ENCODE measurements around the gene PKD1.
"Not testable (repeated sequence)": the region's sequence is repeated elsewhere in the genome, so short reads cannot be mapped to it uniquely, and the experiment has no call there.

Gene PKD1

DNA sequence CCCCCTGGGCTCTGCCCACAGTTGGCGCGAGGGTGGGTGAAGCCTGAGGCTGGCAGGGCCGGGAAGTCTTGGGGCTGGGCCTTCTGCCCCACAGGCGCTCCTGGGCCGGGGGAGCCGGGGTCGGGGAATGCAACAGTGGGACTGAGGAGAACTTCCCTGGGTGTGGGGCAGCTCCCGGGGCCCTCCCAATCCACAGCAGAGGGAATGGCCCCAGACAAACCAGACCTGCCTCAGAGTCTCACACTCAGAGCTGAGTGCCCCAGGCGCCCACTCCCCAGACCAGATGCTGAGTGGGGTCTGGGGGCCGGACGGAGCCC lies 11.4 kb downstream of the PKD1 start:
- not testable (repeated sequence) for DNase-seq (ENCODE audit: low spot score)

DNA sequence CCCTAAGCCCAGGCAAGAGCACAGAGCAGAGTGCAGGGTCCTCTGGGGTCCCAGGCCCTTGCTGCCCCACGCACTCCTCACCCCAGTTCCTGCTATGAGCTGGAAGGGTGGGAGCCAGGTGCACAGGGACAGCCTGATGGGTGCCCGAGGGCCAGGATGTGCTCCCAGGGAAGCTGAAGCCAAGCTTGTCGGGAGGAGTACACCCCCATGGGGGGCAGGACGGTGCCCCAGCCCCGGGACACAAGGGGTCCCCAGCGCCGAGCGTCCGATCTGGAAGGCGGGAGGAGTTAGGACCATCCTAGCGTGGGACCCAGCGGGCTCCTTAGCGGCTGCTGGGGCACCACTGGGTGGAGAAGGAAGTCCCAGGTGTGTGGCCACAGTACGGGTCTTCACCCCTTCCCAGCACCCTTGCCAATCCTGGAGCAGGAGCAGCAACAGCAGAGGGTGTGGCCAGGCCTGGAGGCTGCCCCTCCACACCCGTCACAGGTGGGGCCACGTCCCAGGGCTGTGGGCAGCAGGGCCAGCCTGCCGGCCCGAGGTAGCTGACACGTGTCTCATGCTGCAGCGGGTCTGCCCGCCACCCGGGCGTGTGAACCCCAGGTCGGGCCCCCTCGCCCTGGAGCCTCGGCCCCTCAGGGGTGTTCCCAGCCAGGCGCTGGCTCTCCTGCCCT lies 11.9 kb downstream of the PKD1 start:
- DNase-seq (ENCODE audit: low spot score), result not testable (repeated sequence)

DNA sequence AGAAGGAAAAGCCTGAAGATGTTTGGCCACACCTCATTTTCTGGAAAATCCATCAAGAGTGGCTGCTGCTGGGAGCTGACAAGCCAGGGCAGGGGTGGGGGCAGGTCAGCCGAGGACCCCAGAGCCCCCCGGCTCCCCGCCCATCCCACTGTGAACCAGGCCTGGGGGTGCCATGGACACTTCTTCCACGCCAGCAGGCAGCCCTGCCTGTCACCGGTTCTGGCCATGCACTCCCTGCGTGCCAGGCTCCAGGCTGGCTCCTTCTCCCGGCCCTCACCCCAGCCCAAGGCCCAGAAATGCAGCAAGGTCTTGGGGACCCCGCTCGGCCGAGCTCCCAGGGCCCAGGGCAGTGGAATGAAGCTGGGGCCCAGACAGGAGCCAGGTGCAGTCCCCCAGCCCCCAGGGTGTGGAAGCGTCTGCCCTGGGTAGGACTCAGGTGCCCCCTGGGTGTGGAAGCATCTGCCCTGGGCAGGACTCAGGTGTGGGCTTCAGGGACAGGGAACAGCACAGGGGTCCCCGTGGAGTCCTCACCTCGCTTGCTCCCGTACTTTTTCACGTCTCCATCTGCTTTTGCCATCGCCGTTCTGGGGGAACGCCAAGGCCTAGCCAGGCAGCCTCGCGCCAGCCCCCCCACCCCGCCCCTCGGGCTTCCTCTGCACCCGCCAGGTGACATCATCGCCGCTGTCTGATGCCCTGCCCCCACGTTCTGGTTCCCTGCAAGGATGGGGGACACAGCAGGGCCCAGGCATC lies 12.6 kb downstream of the PKD1 start:
- not testable (repeated sequence) for DNase-seq (ENCODE audit: low spot score)

DNA sequence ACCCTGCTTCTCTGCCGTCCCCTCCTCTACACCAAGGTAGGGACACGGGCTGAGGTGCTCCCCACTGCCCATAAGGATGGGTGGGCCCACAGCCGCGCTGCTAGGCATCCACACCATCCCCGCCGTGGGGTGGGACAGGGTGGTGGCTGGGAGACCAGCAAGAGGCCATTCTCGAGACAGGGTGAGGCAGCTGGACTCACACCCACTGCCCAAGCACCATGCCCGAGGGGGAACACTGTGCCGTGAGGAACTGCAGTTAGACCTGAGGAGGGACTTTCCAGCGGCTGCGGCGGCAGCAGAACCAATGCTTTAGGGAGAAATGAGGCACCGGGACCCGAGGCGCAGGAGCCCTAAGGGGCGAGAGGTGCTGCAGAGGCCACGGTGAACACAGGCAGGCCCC lies 13.3 kb downstream of the PKD1 start:
- DNase-seq (ENCODE audit: low spot score), result no peak

DNA sequence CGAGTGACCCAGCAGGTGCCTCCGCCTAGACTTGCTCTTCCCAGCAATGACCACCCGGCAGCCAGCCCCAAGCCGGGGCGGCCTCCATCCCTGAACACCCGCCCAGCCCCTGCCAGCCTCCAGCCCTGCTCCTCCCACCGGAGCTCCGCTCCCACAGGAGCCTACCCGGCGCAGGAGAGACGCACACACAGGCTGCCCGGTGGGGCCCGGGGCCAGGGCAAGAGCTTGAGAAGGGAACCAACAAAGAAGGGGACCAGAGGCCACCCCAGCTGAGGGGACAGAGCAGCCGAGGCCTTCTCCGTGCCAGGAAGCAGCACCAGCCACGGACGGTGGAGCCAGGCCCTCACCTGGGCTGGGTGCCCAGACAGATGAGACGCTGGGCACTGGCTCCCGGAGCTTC lies 13.8 kb downstream of the PKD1 start:
- no peak for DNase-seq (ENCODE audit: low spot score)

DNA sequence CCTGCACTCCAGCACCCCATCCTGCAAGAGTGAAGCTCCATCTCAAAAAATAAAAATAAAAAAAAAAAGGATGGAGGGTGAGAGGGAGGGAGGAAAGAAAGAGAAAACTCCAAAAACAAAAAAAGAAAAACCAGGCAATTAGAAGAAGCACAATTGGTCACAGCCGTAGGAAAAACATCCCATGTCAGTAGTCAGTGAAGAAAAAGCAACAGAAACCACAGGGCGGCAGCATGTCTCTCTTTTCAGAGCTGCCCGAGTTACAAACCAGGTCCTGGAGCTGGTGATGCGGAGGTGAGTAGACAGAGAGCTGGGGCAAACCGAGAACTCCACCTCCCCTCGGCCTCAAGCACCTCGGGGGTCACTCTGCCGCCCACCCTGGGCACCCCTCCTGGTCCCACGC lies 14.4 kb downstream of the PKD1 start:
- not testable (repeated sequence) for DNase-seq (ENCODE audit: low spot score)

DNA sequence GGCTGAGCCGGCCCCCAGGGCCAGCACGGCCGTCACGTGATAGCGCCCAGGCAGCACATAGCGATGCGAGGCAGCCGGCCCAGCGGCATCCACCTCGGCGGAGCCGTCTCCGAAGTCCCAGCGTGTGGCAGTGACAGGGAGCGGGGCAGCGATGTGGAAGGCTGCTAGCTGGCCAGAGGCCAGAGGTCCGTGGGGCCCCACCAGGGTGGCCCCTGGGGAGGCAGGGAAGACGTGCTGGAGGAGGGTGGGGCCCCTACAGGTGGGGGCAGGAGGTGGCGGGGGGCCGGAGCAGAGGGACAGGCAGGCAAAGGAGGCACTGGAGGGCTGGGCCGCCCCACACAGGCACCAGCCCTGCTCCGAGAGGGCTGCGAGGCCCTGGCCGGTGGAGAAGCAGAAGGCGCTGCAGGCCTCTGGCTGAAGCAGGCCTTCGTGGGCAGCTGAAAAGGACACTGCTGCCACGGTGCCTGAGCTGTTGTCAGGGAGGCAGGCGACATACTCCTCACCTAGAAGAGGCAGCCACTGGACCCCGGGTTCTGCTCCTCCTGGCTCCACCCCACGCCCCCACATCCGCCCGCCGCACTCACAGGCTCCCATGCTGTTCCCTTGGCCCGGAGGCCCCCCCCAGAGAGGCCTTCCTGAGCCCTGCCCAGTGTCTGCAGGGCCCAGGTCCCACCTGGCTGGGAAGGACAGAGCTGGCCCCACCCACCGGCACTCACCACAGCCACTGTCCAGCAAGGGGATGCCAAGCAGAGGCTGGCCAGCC lies 17.6 kb downstream of the PKD1 start:
- DNase-seq (ENCODE audit: low spot score), result not testable (repeated sequence)

DNA sequence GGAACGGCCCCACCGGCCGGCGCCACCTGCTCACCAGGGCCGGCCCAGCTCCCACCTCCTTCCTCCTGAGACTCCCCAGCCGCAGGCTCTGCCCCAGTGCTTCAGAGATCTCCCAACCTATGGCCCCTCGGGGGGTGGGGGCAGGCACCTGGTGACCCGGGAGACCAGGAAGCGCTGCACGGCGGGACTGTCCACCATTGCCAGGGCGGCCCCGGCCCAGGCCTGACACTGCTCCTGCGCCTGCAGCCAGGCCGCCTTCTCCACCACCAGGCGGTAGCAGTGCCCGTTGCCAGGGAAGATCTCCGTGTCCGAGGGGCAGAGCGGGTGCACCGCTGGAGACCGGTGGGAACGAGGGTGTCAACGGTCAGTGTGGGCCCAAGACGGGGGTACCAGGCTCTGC lies 18.4 kb downstream of the PKD1 start:
- not testable (repeated sequence) for DNase-seq (ENCODE audit: low spot score)

DNA sequence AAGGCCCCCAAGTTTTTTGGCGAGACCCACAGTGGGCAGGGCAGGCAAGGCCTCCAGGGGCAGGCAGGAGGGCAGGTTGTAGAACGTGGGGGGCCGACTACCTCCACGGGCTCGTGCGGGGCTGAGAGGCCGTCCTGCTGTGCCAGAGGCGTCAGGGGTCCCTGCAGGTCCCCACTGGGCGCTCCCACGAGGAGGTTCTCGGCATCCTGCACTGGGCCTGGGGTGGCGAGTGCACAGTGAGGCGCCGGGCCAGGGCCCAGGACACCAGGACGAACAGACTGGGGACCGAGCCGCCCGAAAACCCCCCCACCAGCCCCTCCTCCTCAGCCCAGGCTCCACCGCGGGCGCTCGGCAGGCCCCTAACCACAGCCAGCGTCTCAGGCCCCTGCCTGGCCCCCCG lies 19.3 kb downstream of the PKD1 start:
- DNase-seq (ENCODE audit: low spot score), result not testable (repeated sequence)

DNA sequence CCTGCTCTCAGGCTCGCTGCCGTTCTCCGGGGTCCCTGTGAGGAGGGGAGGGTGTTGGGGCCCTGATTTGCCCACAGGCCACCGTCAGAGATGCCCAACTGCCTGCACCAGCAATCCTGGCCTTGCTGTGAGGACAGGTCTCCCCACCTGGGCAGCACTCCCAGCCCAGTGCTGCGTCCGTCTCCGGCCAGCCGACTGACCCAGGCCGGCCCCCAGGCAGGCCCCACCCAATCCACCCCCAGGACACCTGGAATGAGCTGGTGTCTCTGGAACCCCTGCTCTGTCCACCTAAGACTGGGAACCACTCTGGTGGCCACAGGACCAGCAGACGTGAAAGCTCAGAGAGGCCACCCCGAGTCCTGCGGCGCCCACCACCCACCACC lies 20.1 kb downstream of the PKD1 start:
- DNase-seq (ENCODE audit: low spot score), result no peak

DNA sequence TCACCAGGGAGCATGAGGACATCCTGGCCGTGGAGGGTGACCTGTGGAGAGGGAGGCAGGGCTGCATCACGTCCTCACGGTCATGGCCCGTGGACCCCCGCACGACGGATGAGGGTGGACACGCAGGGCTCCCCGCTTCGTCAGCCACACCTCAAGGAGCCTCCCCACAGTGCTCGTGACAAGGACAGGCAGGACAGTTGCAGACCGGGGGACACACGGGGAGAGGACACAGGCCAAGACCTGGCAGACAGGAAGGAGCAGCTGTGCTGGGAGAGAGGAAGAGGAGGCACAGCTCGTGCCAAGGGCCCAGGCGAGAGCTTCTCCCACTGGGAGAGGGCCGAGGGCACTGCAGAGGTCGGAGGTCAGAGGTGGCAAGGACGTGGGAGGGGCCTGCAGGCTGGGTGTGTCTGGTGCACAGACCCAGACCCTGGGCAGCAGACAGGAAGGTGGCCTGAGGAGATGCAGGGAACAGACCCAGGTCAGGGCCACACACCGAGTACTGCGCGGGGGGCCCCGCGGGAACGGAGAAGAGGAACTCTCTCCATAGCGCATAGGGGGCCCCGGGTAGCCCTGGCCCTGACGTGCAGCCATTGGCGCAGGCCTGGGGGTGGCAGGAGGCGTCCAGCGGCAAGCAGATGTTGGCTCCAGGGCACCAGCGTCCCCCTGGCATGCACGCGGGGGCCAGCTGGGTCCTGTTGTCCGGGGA lies 20.7 kb downstream of the PKD1 start:
- not testable (repeated sequence) for DNase-seq (ENCODE audit: low spot score)

DNA sequence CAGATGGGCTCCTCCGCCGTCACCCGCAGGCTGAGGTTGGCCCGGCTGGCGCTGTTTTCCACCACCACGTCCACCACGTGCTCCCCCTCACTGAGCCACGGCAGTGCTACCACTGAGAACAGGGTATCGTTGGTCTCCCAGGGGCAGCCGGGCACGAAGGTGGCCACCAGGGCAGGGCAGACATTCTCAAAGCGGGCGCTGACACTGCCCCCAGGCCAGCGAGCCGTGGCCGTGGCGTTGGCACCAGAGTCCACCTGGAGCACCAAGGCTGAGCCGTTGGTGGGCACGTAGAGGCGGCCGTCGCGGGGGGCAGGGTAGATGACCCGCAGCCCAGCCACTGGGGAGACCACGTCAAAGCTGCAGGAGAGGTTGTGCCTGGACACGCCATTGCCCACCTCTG lies 21.5 kb downstream of the PKD1 start:
- DNase-seq (ENCODE audit: low spot score), result not testable (repeated sequence)

DNA sequence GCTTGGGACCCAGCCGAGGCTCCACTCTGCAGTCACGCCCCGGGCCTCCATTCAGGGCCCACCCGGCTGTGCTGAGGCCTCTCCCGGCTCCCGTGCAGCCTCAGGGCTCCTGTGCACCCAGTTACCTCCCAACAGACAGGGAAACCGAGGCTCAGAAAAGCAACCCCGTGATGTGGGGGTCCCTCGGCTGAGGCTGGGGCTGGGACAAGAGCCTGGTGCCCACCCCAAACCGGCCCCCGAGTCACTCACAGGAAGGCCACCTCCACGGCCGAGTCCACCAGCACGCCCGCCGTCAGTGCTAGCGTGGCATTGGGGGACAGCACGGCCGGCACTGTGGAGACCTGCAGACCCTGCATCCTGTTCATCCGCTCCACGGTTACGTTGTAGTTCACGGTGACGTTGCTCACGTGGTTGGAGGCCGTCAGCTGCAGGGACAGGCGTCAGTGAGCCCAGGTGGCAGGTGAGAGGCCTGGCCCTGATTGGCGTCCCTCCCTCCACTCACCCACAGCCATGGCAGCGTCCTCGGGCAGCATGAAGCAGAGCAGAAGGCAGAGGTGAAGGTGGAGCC lies 23.1 kb downstream of the PKD1 start:
- DNase-seq (ENCODE audit: low spot score), result not testable (repeated sequence)

DNA sequence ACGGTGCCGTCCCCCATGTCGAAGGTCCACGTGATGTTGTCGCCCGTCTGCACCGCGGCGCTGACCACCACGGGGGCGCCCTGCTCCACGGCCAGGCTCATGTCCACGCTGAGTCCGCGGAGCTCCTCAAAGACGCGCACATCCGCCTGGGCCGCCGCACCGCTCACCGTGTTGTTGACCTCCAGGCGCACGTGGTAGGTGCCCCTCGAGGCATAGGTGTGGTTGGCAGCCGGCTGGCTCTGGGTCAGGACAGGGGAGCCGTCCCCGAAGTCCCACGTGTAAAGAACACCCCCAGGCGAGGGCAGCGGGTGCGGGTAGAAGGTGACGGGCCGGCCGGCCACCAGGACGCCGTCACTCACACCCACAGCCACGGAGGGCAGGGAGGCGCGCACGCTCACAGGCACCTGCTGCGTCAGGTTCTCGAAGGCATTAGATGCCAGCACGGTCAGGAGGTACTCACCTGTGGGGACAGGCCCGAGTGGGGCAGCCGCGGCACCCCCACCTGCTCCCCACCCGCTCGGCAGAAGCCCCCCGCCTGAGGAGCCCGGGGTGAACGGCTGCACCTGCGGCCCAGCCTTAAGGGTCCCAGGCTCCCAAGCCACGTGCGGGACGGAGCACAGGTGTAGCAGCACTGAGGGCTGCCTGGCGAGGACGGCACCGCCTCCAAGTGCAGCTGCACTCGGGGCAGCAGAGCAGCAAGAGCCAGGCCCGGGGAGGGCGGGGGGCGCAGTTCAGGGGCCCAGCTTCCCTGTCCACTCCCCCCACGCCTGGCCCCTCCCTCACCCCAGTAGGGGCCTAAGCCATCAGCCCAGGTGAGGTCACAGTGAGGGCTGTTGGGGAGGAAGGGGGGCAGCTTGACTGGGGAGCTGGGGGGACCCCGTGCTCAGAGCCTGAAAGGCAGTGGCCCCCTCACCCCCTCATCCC lies 24.0 kb downstream of the PKD1 start:
- not testable (repeated sequence) for DNase-seq (ENCODE audit: low spot score)

DNA sequence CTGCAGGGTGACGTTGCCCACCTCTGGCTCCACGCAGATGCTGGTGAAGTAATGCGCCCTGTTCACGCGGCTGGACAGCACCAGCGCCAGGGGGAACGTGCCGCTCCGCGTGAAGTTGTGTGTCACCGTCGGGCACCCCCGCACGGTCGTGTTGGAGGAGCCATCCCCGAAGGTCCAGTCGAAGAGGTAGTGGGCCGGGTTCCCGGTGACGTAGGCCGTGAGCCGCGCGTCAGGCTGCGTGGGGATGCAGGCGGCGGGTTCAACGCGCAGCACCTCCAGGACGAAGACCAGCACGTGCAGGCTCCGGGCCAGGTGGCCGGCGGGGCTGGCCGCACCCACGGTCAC lies 24.7 kb downstream of the PKD1 start:
- not testable (repeated sequence) for DNase-seq (ENCODE audit: low spot score)

DNA sequence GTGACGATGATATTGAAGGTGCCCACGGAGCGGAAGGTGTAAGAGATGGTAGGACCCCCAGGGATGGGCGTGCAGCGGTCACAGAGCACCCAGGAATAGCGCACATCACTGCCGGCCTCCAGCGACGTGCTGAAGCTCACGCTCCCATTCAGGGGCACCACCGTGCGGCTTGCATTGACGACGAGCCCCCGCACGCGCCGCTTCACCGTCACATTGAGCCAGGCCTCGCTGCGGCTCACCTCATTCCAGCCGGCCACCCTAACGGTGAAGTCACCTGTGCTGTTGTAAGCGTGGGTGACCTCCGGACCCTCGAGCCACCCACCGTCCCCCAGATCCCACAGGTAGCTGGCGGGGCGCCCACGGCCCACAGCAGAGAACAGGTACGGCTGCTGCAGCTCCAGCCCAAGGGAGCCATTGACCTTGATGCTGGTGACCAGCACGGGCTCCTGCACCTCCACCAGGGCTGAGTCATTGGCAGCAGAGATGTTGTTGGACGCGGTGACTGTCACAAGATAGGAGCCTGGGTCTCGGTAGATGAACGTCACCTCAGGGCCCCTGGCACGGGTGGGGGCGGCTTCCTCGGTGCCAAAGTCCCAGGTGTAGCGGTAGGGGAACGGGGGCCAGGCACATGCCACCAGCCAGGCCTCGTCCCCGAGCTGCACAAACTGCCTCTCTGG lies 25.2 kb downstream of the PKD1 start:
- not testable (repeated sequence) for DNase-seq (ENCODE audit: low spot score)

DNA sequence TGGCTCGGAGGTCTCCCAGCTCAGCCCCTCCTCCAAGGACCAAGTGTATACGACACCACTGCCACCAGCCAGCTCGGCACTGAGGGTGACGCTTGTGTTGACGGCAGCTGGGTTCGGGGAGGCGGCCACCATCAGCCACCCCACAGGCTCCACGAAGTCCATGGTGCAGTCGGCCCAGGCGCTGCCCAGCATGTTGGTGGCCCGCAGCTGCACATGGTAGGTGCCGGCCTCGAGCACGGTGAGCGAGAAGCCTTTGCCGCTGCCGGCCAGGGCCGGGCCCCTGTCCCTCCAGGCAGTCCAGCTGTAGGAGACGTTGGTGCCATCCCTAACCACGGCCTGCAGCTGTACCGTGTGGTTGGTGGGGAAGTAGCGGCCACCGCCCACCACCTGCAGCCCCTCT lies 25.8 kb downstream of the PKD1 start:
- DNase-seq (ENCODE audit: low spot score), result not testable (repeated sequence)

DNA sequence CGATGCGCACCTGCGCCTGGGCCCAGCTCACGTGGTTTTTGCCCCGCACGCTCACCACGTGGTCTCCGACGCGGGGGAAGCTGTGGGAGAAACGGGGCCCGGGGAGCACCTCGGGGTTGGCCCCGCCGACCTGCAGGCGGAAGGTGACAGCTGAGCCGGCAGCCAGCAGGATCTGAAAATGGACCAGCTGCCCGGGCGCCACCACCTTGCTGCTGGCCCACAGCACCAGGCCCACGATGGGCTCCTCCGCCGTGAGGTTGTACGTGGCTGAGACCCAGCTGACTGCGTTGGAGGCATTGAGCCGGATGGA lies 26.5 kb downstream of the PKD1 start:
- DNase-seq (ENCODE audit: low spot score), result not testable (repeated sequence)

DNA sequence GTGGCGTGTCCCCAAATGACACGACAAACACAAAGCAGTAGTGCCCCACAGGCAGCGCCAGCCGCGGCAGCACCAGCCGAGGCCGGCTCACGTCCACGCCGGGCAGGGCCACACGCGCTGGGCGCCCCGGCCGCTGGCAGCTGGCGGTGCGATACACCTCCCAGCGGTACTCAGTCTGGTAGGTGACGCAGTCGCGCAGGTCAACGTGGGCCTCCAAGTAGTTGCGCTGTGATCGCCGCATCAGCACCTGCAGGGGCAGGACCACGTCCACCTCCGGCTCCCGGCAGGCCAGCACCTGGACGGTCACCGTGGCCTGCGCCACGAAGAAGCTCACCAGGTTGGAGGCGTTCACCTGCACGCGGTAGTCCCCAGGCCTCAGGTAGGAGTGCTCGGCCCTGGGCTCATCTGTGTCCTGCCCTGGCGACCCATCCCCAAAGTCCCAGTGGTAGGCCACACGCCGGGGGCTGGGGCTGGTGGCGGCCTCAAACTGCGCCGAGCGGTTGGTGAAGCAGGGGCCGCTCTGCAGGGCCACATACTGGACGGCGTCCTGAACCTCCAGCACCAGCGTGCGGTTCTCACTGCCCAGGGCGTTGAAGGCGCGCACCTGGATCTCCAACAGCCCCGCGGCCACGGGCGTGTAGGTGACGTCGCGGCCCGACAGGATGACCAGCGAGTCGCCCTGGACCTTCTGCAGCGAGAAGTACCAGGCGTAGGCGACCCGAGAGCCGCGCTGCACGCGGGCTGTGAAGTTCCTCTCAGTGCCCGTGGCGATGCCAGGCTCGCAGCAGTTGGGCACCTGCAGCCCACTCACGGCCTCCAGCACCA lies 27.0 kb downstream of the PKD1 start:
- DNase-seq (ENCODE audit: low spot score), result not testable (repeated sequence)

DNA sequence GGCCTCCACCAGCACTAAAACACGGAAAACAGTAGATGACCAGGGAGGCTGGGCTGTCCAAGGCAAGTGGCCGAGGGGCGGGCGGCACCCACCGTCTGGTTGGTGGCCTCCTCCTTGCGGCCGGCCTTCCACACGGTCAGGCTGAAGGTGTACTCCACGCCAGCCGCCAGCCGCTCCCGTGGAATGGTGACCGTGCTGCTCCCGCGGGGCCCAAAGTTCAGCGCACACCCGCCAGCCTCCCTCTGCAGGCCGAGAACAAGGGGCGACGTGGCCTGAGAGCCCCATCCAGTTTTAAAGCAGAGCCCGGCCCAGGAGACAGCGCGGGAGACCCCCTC lies 27.9 kb downstream of the PKD1 start:
- DNase-seq (ENCODE audit: low spot score), result not testable (repeated sequence)

All from germinal center (tissue), 1 donor.